ENCODE data around the gene LPO.

The LPO gene

DNA sequence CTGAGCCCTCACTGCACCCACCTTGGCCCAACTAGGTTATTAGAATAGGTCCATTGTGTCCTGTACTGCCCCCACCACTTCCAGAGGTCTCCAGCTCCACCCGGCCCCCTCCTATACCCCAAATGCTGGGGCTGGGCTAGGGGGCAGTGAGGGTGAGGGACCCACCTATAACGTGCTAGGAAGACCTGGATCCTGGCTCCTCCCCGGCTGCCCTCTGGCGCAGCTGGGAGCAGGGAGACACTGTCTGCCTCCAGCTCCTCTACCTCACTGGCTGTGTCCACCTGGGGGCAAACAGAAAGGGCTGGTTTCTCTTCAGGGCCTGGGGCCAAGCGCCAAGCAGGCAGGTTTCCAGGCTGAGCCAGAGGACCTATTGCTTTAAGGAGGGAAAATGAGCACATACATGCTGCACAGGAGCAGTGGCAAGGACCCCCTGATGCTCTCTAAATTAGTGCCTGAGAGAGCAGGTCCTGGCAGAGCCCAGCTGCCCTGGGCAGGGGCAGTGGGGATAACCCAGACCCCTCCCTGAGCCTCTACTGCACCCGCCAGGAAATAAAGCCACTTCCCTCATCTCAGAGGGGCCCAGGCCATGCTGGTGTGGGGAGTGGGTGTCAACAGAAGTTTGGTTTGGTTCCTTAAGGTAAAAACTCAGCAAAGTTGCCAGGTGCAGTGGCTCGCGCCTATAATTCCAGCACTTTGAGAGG lies 78.0 kb downstream of the LPO start:
- DNase-seq (ENCODE audit: low spot score) = no peak
- no peak for TF ChIP-seq CTCF (IDR thresholded peaks at IDR 0.05; ENCODE audit: extremely low read depth, missing control alignments)

GRCh38 chr17:58317421-58318064 lies 79.2 kb downstream of the LPO start:
- TF ChIP-seq CTCF (IDR thresholded peaks at IDR 0.05; ENCODE audit: extremely low read depth, missing control alignments) = peak; percentile 62
- peak; percentile 85 for DNase-seq (ENCODE audit: low spot score)

GRCh38 chr17:58318065-58318481 lies 79.7 kb downstream of the LPO start:
- DNase-seq (ENCODE audit: low spot score) = no peak

More at GRCh38 chr17:58318065-58318481, 79.7 kb downstream of the LPO start:
- TF ChIP-seq CTCF (IDR thresholded peaks at IDR 0.05; ENCODE audit: extremely low read depth, missing control alignments) = no peak
